GM13976 (cell line): ENCODE measurements around the gene PAGE4.

Experiments used
- DNase-seq: peaks from one replicate; pipeline ENCODE4 v3.0.0; 2012; ENCODE audit warnings: low spot score
- CTCF ChIP-seq: IDR thresholded peaks from 2 replicates; pipeline ENCODE4 v1.5.1; 2012; ENCODE audit warnings: borderline replicate concordance, mild to moderate bottlenecking; ENCODE audit not compliant: insufficient read depth; ENCODE audit errors: extremely low read depth, missing control alignments, control extremely low read depth
- in situ Hi-C: fragments of 300-500 bp; cut with MboI; formaldehyde crosslinking; loops from one replicate; pipeline ENCODE4 v1.12.0; 2022; ENCODE audit warnings: low sequenced_read_pairs, mixed read lengths, inconsistent platforms; ENCODE audit not compliant: unreplicated experiment

The PAGE4 gene

GRCh38 chrX:49877397-49878101 is 48.4 kb downstream of the PAGE4 start:
- no peak for TF ChIP-seq CTCF
- DNase-seq = peak; percentile 7
- in situ Hi-C loops = no loop called here

- in situ Hi-C loops = no loop called here
- TF ChIP-seq CTCF = no peak
- no peak for DNase-seq
These were observed 49.2 kb downstream of the PAGE4 start for GRCh38 chrX:49878128-49878833.

- in situ Hi-C loops = no loop called here
- peak; percentile 81 for DNase-seq
- peak; percentile 39 for TF ChIP-seq CTCF
These were observed 49.9 kb downstream of the PAGE4 start, which contains the start of gene USP27X for GRCh38 chrX:49878834-49879655. Gene USP27X (plus strand): TSS chrX:49879484. CDS start chrX:49880308, 824 bp downstream.

GRCh38 chrX:49879656-49880277 is 50.7 kb downstream of the PAGE4 start:
- TF ChIP-seq CTCF = no peak
- no peak for DNase-seq
- in situ Hi-C loops = no loop called here

- in situ Hi-C loops = no loop called here
- DNase-seq = no peak
- no peak for TF ChIP-seq CTCF
These were observed 51.6 kb downstream of the PAGE4 start for GRCh38 chrX:49880668-49881067.
